HCT116 (cell line): ENCODE data around the gene HIVEP3. TPM values are rescaled to one million over a fixed set of nuclear protein-coding genes. Genes with fewer than 3 reads are reported as not detected.

ENCODE experiments used
- ATAC-seq: fragments of 200-7000 bp; cut with Tn5 transposase; 2 replicates; pipeline ENCODE4 v1.9.1; 2020; ENCODE audit warnings: mild to moderate bottlenecking, moderate library complexity
- BruUV-seq: library from RNA; stranded (reverse); fragments of 400-500 nt; replicated peaks from 2 replicates; lab custom pipeline; 2021; lab: Mats Ljungman, UMichigan
- CTCF ChIA-PET: fragments of 300-600 bp; sonication (Branson Sonifier 250); formaldehyde crosslinking; loops from one replicate; lab custom pipeline; 2021; ENCODE audit warnings: antibody characterized with exemption; lab: Charles Lee
- POLR2A ChIA-PET: fragments of 300-600, 350-600 bp; sonication (Branson Sonifier 250); formaldehyde crosslinking; loops from one replicate; lab custom pipeline; 2021; ENCODE audit warnings: antibody characterized with exemption; lab: Charles Lee
- RAD21 ChIA-PET, 2 experiments: fragments of 300-600 bp; sonication (Branson Sonifier 250); formaldehyde crosslinking; loops; one replicate each; lab custom pipeline; 2023; ENCODE audit warnings: low total read pairs in 2 of 2; ENCODE audit not compliant: uncharacterized antibody in 2 of 2, unreplicated experiment in 2 of 2, low non-redundant PET in 1 of 2; lab: Charles Lee
- DNase-seq: peaks from one replicate; pipeline ENCODE4 v3.0.0-alpha.2; 2010; ENCODE audit warnings: low read depth, low spot score
- H2AFZ ChIP-seq: fragments of 200-600 bp; shearing (Covaris generic), sonication (generic); 2 replicates; pipeline ENCODE4 v1.6.1; 2017; ENCODE audit warnings: low read depth, mixed run types, mixed read lengths, antibody characterized with exemption, low read length; ENCODE audit not compliant: poor library complexity, severe bottlenecking
- H3K27ac ChIP-seq: 2 replicates; pipeline ENCODE4 v1.5.1; 2012; ENCODE audit warnings: low read depth, low read length
- H3K27me3 ChIP-seq: fragments of 200-600 bp; sonication (generic); 2 replicates; pipeline ENCODE4 v1.6.1; 2016; ENCODE audit warnings: mixed run types, low read length, mixed read lengths; ENCODE audit not compliant: insufficient read depth
- H3K36me3 ChIP-seq, 2 experiments: fragments of 200-500 bp in 1 of 2; fragments of 200-600 bp in 1 of 2; sonication (Bioruptor generic) in 1 of 2; sonication (generic) in 1 of 2; 2 replicates each; pipeline versions ENCODE4 v1.5.1 to v1.6.1; 2014 to 2016; ENCODE audit warnings: low read length in 2 of 2, inconsistent platforms in 1 of 2, mixed read lengths in 1 of 2, mixed run types in 1 of 2; ENCODE audit not compliant: insufficient read depth in 2 of 2, control insufficient read depth in 1 of 2
- H3K4me1 ChIP-seq, 2 experiments: fragments of 200-600 bp in 1 of 2; sonication (generic) in 1 of 2; 2 replicates each; pipeline versions ENCODE4 v1.5.1 to v1.6.1; 2012 to 2017; ENCODE audit warnings: low read length in 2 of 2, inconsistent platforms in 1 of 2, mild to moderate bottlenecking in 1 of 2, mixed read lengths in 1 of 2, mixed run types in 1 of 2, moderate library complexity in 1 of 2; ENCODE audit not compliant: insufficient read depth in 2 of 2, control insufficient read depth in 1 of 2
- H3K4me2 ChIP-seq: fragments of 200-600 bp; sonication (generic); 2 replicates; pipeline ENCODE4 v1.6.1; 2017; ENCODE audit warnings: mixed run types, low read length, mixed read lengths
- H3K4me3 ChIP-seq, 2 experiments: fragments of 200-600 bp in 1 of 2; sonication (generic) in 1 of 2; replicated peaks in 1 of 2; 2 replicates each; pipeline ENCODE4 v1.5.1; 2011 to 2016; ENCODE audit warnings: low read length in 2 of 2, control low read depth in 1 of 2, low read depth in 1 of 2, mild to moderate bottlenecking in 1 of 2, mixed read lengths in 1 of 2, mixed run types in 1 of 2
- H3K79me2 ChIP-seq: fragments of 200-600 bp; sonication (generic); 2 replicates; pipeline ENCODE4 v1.6.1; 2017; ENCODE audit warnings: mild to moderate bottlenecking, mixed run types, low read length, moderate library complexity, mixed read lengths; ENCODE audit not compliant: insufficient read depth
- H3K9ac ChIP-seq: fragments of 200-600 bp; sonication (generic); 2 replicates; pipeline ENCODE4 v1.6.1; 2016; ENCODE audit warnings: low read length, mixed read lengths
- H3K9me2 ChIP-seq: fragments of 200-600 bp; sonication (generic), shearing (Covaris generic); 2 replicates; pipeline ENCODE4 v1.6.1; 2017; ENCODE audit warnings: mixed run types, mild to moderate bottlenecking, moderate library complexity; ENCODE audit not compliant: insufficient read depth
- H3K9me3 ChIP-seq, 2 experiments: fragments of 200-500 bp in 1 of 2; fragments of 200-600 bp in 1 of 2; sonication (Bioruptor generic) in 1 of 2; sonication (generic) in 1 of 2; 2 replicates each; pipeline ENCODE4 v1.6.1; 2014 to 2017; ENCODE audit warnings: low read length in 2 of 2, mixed read lengths in 2 of 2, inconsistent platforms in 1 of 2, low read depth in 1 of 2, mild to moderate bottlenecking in 1 of 2, mixed run types in 1 of 2, moderate library complexity in 1 of 2; ENCODE audit not compliant: control insufficient read depth in 1 of 2, insufficient read depth in 1 of 2
- H4K20me1 ChIP-seq: fragments of 200-600 bp; sonication (generic), shearing (Covaris generic); 2 replicates; pipeline ENCODE4 v1.6.1; 2017; ENCODE audit warnings: mixed run types, mild to moderate bottlenecking, moderate library complexity; ENCODE audit not compliant: insufficient read depth
- CTCF ChIP-seq, 3 experiments: fragments of 200-600 bp in 1 of 3; sonication (generic) in 1 of 3; IDR thresholded peaks in 2 of 3; conservative IDR thresholded peaks in 1 of 3; 2 replicates each; pipeline ENCODE4 v1.5.1; 2012 to 2017; ENCODE audit warnings: low read depth in 2 of 3, low read length in 2 of 3, antibody characterized with exemption in 1 of 3, borderline replicate concordance in 1 of 3, control low read depth in 1 of 3, mild to moderate bottlenecking in 1 of 3, mixed read lengths in 1 of 3, mixed run types in 1 of 3, moderate library complexity in 1 of 3; ENCODE audit not compliant: insufficient read depth in 1 of 3
- ELF1 ChIP-seq: IDR thresholded peaks from 2 replicates; pipeline ENCODE4 v1.6.1; 2012; ENCODE audit warnings: low read depth, borderline replicate concordance
- FOSL1 ChIP-seq: IDR thresholded peaks from 2 replicates; pipeline ENCODE4 v1.6.1; 2012; ENCODE audit warnings: low read depth
- POLR2AphosphoS5 ChIP-seq: IDR thresholded peaks from 2 replicates; pipeline ENCODE4 v1.6.1; 2011; ENCODE audit warnings: mild to moderate bottlenecking, low read depth, low read length, moderate library complexity
- SRF ChIP-seq: IDR thresholded peaks from 2 replicates; pipeline ENCODE4 v1.6.1; 2012; ENCODE audit warnings: low read depth
- ZFX ChIP-seq: fragments of 450-650 bp; IDR thresholded peaks from 2 replicates; pipeline ENCODE4 v1.6.1; 2017
- ZNF274 ChIP-seq: fragments of 200-500 bp; sonication (Bioruptor generic); IDR thresholded peaks from 2 replicates; pipeline ENCODE4 v1.6.1; 2014; ENCODE audit warnings: mild to moderate bottlenecking, low read depth, low read length, inconsistent platforms
- intact Hi-C: fragments of 100-400 bp; cut with micrococcal nuclease; formaldehyde crosslinking; loops from 2 replicates; pipeline ENCODE4 v1.10.0; 2022
- total RNA-seq: library from RNA; stranded (reverse); gene quantifications from one replicate; pipeline ENCODE4 v1.2.1, GENCODE V29; 2021; ENCODE audit not compliant: unreplicated experiment

The HIVEP3 gene
- total RNA-seq, 1 experiment from 2014 or later = 7.1 TPM

GRCh38 chr1:41752514-41753170 is 166.1 kb downstream of the HIVEP3 start:
- intact Hi-C loops = no loop called here
- ATAC-seq = no peak
- Histone ChIP-seq H3K27ac (no peak overlapping the region), H3K4me2 (no peak overlapping the region), H4K20me1 (no peaks in the 10 kb centered on the region), H3K4me1 (no peaks in the 10 kb centered on the region), H3K9me3 (no peaks in the 10 kb centered on the region)
- ChIA-PET CTCF (no interaction called here), POLR2A (no interaction called here)
- TF ChIP-seq SRF = no peak
- TF ChIP-seq CTCF (IDR thresholded peaks at IDR 0.05 in 2 of 3, conservative IDR thresholded peaks at IDR 0.05 in 1 of 3; ENCODE audit: borderline replicate concordance in 1 of 3, insufficient read depth in 1 of 3, low read depth in 2 of 3, low read length in 2 of 3) = no peak
- no peak for TF ChIP-seq POLR2AphosphoS5
- TF ChIP-seq ZFX = no peak
- TF ChIP-seq ELF1 = no peak
- no peak for TF ChIP-seq FOSL1
- TF ChIP-seq, all 23 proteins: peak for 0
- H3K4me3 ChIP-seq = no peak overlapping the region
- no TSS peak for BruUV-seq
- no peaks in the 10 kb centered on the region for H3K9me2 ChIP-seq
- no peak for DNase-seq
- no peaks in the 10 kb centered on the region for H3K27me3 ChIP-seq
- no peak overlapping the region for H3K9ac ChIP-seq
- H3K79me2 ChIP-seq = no peaks in the 10 kb centered on the region
- no peaks in the 10 kb centered on the region for H3K36me3 ChIP-seq
- RAD21 ChIA-PET = no interaction called here
- H2AFZ ChIP-seq = no peak overlapping the region

GRCh38 chr1:41751804-41752513 is 166.8 kb downstream of the HIVEP3 start:
- BruUV-seq = no TSS peak
- DNase-seq = no peak
- H3K79me2 ChIP-seq = no peaks in the 10 kb centered on the region

More at GRCh38 chr1:41751804-41752513, 166.8 kb downstream of the HIVEP3 start:
- POLR2A ChIA-PET = no interaction called here
- no peaks in the 10 kb centered on the region for H3K9me3 ChIP-seq
- H2AFZ ChIP-seq = no peak overlapping the region
- ATAC-seq = no peak
- H3K4me2 ChIP-seq = no peak overlapping the region
- no peak overlapping the region for H3K4me3 ChIP-seq
- H3K4me1 ChIP-seq = no peaks in the 10 kb centered on the region
- RAD21 ChIA-PET = no interaction called here
- CTCF ChIA-PET = no interaction called here
- intact Hi-C loops = no loop called here
- TF ChIP-seq ZFX = no peak
- TF ChIP-seq ZNF274 = no peak
- H3K27me3 ChIP-seq = no peaks in the 10 kb centered on the region
- H3K36me3 ChIP-seq = no peaks in the 10 kb centered on the region
- no peaks in the 10 kb centered on the region for H3K9me2 ChIP-seq
- no peak overlapping the region for H3K27ac ChIP-seq
- no peak overlapping the region for H3K9ac ChIP-seq
- no peaks in the 10 kb centered on the region for H4K20me1 ChIP-seq
